Raji (cell line): ENCODE data around the gene CCPG1.

Experiments
- POLR2A ChIP-seq: IDR thresholded peaks from 2 replicates; pipeline ENCODE4 v1.6.1; 2011; ENCODE audit warnings: low read depth, low read length, control low read depth; ENCODE audit not compliant: insufficient read depth

CCPG1 gene

DNA sequence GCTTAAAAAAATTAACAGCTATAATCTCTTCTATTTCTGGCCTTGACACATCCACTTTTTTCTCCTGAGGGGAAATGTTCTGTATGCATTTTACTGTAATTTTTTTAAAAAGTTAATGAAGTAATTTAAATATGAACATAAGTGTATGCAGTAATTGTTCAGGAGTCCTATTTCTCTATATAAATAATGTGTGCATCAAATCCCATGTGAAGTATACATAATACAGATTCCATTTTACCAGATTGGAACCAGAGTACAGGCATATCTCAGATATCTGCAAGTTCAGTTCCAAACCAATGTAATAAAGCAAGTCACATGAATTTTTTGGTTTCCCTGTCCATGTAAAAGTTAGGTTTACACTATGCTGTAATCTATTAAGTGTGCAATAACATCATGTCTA, 26.6 kb downstream of the CCPG1 start:
- no peak for TF ChIP-seq POLR2A

DNA sequence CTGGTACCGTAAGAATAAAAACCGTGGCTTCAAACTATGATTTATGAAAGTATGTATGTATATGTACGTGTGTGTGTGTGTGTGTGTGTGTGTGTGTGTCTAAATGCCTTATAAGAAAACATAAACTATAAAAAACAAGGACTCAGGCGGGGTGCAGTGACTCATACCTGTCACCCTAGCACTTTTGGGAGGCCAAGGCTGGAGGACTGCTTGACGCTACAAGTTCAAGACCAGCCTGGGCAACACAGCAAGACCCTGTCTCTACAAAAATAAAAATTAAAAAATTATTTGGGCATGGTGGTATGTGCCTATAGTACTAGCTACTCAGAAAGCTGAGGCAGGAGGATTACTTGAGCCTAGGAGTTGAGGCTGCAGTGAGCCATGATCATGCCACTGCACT, 29.1 kb downstream of the CCPG1 start:
- no peak for TF ChIP-seq POLR2A

DNA sequence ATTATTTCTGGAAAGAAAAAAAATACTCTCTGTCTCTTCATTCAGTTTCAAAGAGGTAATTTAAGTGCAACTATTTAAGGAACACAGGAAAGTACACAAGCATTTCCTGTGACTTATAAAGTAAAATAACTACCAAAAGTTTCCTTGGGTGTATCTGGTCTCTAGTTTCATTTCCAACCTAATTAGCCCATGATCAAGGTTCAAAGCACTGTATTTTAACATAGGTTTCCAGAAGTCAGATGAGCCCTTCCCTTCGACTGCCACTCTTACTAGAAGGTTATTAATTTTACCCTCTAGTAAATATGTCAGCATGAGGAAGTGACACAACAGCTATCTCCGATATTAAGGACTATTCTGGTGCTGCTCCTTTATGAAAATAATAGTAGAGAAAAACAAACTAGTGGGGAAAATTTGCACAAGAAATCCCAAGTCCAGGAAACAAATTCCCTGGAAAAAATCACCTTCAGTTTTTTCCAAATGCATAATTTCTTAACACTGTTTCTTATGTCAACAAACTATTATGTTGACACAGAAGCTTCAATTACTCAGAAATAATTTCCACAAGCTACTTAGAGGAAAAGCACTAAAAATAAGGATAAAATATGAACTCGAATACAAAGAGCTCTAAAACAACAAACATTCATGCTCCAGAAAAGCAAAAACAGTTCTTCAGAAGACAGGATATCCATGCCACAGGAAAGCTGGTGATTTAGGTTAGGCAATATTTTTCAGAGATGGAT, 35.3 kb downstream of the CCPG1 start:
- no peak for TF ChIP-seq POLR2A

DNA sequence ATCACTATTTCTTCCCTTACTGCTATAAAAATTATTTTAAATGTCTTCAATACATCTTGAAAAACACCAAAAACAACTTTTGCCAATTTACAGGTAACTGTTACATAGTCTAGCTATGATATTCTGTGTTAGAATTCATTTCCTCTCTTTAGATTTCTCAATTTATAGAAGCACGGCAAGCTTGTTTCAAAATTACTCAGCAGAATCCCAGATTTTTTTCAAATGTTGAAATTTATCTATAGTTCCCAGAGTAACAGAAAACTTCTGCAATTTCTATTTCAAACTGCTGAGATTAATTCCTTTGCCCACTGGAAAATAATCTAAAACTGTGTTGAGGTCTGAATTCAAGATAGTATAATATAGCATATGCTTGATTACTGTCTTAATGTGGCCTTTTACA, 41.2 kb downstream of the CCPG1 start:
- TF ChIP-seq POLR2A = no peak

DNA sequence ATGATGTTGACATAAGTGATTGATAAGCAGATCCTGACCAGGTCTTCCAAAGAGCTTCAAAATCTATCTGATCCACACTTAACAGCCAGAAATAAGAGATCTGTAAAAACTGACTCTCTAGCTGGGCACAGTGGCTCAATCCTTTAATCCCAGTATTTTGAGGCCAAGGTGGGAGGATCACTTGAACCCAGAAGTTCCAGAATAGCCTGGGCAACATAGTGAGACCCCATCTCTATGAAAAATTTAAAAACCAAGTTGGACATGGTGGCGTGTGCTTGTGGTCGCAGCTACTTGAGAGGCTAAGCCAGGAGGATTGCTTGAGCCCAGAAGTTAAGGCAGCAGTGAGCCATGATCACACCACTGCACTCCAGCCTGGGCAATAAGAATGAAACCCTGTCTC, 45.5 kb downstream of the CCPG1 start:
- TF ChIP-seq POLR2A = no peak

DNA sequence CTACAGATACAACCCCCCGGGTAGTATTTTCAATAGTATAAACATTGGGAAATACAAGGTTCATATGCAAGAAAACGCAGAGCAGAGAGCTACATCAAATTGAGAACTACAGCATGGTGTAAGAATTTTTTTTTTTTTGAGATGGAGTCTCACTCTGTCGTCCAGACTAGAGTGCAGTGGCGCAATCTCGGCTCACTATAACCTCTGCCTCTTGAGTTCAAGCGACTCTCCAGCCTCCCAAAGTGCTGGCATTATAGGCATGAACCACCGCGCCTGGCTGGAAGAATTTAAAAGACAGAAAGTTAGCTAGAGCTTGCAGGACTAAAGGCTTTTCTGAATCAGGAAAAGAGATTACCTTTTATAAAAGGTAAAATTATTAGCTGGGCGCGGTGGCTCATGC, 47.1 kb downstream of the CCPG1 start:
- TF ChIP-seq POLR2A = no peak

DNA sequence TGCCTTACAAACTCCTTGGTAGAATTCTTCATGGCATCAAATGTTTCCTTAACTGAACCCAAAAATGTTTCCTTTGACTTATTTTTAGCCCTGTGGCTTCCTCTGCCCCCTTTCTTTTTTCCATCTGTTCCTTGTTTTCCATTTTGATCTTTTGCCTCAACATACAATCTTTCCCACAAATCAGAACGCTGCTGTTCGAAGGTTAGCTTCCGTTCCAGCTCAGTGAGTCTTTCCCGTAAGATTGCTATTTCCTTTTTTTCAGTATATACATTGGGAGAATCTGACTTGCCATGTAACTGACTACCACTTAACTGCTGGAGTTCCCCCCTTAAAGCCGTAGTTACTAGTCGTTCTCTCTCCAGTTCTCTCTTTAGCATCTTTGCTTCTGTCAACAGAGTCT, 47.9 kb downstream of the CCPG1 start:
- no peak for TF ChIP-seq POLR2A

DNA sequence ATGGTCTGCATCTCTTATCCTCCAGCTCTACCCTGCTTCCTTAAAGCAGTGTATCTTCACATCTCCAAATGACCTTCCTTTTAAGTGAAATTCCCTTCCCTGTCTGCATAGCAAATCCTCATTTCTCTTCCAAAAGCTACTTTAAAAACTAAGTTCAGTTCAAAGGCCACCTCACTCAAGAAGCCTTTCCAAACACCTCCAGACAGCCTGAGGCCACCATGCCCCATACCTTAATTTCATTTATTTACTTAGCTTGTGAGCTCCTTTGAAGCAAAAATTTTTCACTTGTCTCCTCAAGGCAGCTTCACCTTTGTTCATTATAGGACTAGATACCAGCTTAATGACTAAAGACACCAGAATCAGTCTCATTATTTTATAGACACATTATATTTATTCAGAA, 49.7 kb downstream of the CCPG1 start:
- TF ChIP-seq POLR2A = no peak

DNA sequence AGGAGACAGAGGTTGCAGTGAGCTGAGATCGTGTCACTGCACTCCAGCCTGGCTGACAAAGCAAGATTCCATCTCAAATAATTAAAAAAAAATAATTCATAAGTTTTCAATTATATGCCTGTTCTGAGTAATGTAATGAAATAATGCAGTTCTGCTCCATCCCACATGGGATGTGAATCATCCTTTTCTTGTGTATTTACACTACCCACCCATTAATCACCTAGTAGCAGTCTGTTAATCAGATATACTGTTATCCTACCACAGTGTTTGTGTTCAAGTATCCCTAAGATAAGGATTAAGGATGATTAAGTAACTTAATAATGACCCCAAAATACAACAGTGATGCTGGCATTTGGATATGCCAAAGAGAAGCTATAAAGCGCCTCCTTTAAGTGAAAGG, 50.4 kb downstream of the CCPG1 start:
- TF ChIP-seq POLR2A = no peak

DNA sequence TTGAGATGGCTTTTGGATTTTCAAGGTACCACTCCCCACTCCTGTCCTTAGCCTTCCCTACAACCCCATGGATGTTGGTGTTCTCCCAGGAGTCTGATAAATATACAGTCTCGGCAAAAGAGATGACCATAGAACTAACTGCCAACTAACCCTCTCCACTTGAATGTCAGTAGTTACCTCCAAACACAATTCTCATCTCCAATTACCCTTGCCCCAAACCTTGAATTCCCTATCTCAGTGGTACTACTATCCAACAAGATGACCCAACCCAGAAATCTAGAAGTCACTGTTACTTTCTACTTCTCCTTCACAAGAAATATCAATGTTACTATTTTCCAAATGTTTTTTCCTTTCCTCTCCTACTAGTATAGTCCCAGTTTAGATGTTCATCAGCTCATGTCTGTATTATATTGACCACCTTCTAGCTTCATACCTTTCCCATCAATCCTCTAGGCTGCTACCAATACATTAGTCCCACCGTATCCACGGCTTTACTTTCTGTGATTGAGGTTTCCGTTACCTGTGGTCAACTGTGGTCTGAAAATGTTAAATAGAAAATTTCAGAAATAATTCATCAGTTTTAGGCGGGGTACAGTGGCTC, 51.1 kb downstream of the CCPG1 start:
- no peak for TF ChIP-seq POLR2A

DNA sequence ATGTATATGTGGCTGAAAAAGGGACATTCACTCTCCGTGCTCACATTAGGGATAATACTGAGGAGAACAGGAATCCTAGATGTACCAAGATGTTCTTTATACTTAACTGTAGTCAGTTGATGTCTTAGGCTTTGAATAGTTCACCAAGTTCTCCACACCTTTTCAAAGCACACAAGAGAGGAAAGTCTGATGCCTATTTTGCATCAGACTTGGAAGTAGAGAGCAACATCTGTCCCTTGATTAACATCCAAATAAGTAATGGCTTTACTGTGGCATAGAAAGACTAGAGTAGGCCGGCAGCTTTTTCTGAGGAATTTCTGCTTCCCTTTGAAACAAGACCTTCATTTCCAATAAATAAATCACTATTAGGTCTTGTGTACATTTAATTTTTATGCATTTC, 55.1 kb downstream of the CCPG1 start:
- no peak for TF ChIP-seq POLR2A

DNA sequence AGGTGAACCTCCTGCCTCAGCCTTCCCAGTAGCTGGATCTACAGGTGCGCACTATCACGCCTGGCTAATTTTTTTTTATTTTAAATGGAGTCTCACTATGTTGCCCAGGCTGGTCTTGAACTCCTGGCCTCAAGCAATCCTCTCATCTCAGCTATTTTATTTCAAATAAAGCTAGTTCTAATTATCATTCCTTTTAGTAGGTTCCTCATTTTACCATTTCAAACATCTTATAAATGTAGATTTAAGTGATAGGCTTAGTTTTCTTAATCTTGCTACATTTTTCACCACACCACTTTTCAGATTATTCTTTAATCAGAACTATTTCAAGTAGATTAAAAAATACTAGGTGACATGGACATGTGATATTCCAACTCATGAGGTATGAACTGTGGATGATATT, 58.9 kb downstream of the CCPG1 start:
- TF ChIP-seq POLR2A = no peak

DNA sequence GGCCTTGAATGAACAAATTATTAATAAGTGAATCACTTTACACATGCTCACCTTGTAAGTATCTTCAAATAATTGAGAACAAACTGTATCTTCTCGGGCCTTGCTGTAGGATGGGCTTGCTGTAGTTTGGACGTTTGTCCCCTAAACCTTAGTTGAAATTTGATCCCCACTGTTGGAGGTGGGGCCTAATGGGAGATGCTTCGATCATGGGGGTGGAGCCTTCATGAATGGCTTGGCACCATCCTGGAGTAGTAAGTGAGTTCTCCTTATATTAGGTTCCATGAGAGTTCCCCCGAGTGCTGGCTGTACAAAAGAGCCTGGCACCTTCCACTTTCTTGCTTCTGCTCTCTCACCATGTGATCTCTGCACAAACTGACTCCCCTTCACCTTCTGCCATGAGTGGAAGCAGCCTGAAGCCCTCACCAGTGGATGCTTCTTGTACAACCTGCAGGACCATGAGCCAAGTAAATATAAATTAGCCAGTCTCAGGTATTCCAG, 59.8 kb downstream of the CCPG1 start:
- TF ChIP-seq POLR2A = no peak

DNA sequence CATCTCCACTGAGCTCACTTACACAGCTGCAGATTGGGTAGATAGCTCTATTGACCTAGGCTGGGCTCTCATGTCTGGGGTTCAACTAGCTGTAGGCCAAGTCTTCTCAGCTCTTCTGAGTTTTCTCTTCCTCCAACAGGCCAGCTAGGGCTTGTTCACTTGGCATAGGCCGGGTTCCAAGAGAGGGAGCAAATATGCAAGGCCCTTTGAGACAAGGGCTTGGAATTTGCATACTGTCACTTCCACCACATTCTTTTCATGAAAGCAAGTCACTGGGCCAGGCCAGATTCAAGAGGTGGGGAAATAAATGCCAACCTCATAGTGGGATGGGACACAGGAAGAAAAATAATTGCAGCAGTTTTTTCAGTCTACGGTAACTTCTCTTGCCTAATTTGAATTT, 64.0 kb downstream of the CCPG1 start:
- no peak for TF ChIP-seq POLR2A

DNA sequence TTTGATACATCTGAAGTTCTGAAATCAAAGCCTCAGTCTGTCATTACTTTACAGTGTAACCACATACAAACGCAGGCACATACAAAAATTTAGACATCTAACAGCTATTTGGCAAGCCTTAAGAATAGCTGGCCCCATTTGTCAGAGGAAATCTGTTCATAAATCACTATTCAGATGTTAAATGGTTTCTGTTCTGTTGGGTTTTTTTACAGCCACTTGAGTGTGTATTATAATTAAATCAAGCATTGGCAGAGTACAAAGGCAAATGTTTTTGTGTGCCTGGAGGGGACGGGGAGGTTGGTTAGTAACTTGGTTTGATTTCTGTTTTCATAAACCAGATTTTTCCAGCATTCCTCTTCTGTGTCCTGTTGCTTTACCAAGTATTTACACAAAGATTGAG, 65.0 kb downstream of the CCPG1 start:
- TF ChIP-seq POLR2A = no peak

DNA sequence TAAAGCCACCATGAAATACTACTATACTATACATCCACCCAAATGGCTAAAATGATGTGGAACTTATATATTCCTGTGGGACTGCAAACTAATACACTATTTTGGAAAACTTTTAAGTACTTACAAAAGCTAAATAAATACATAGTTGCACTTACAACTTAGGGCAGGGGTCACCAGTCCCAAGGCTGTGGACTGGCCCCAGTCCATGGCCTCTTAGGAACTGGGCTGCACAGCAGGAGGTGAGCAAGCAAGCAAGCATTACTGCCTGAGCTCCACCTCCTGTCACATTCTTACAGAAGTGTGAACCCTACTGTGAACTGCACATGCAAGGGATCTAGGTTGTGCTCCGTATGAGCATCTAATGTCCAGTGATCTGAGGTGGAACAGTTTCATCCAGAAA, 71.0 kb downstream of the CCPG1 start:
- no peak for TF ChIP-seq POLR2A

DNA sequence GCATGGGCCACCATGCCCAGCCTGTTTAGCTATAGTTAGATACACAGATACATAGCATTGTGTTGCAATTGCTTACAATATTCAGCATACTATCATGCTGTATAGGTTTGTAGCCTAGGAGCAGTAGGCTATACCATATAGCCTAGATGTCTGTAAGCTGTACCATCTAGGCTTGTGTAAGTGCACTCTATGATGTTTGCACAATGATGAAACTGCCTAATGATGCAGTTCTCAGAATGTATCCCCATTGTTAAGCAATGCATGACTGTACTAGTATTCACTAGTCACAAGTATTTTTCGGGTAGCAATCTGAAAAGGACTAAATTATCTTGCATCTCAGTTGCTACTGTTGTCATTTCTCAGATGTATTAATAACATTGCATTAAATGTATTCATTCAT, 73.2 kb downstream of the CCPG1 start:
- TF ChIP-seq POLR2A = no peak

DNA sequence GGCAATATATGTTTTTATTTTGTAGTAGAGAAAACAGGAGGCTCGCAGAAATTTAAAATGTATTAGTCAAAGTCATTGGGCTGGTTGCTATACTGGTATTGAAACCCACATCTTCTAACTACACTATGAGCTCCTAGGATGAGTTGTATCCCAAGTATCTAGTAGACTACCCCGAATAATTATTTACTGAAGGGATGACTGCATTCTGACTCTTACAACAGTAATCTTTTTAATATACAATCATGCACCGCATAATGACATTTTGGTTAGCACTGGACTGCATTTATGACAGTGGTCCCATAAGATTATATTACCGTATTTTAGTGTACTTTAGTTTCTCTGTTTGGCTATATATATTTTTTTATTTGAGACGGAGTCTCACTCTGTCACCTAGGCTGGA, 73.8 kb downstream of the CCPG1 start:
- no peak for TF ChIP-seq POLR2A

DNA sequence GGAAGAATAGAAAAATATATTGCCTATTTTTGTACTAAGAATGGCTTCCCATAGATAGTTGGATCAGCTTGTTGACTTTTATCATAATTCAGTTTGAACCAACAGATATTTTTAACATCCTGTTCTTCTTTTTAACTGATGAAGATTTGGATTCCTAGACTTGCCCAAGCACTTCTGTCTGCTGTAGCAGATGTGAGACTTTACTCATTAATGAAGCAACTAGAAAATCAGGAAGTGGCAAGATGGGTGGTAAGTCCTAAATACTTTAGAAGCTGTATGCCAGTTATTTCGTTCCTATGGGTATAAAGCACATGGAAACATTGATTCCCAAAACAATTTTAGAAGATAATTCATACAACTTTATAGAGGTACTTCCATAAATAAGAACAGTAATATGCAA, 80.8 kb downstream of the CCPG1 start:
- TF ChIP-seq POLR2A = no peak
